DND-41 (cell line): ENCODE measurements around the gene OR11A1.

Source experiments
- ATAC-seq: fragments of 200-7000 bp; cut with Tn5 transposase; 3 replicates; pipeline ENCODE4 v1.9.1; 2021; ENCODE audit warnings: low read depth; ENCODE audit not compliant: insufficient read depth
- DNase-seq: peaks from one replicate; pipeline ENCODE4 v3.0.0-alpha.2; 2020
- H2AFZ ChIP-seq: 2 replicates; pipeline ENCODE4 v1.6.0; 2012; ENCODE audit warnings: low read depth, low read length
- H3K27ac ChIP-seq: 2 replicates; pipeline ENCODE4 v1.5.1; 2012; ENCODE audit warnings: low read length, inconsistent platforms
- H3K27me3 ChIP-seq: fragments of 200-600 bp; sonication (generic); 2 replicates; pipeline ENCODE4 v1.6.0; 2012; ENCODE audit warnings: low read length, mild to moderate bottlenecking, inconsistent platforms; ENCODE audit not compliant: insufficient read depth, poor library complexity
- H3K36me3 ChIP-seq: 2 replicates; pipeline ENCODE4 v1.5.1; 2012; ENCODE audit warnings: low read length, inconsistent platforms; ENCODE audit not compliant: insufficient read depth
- H3K4me1 ChIP-seq: 2 replicates; pipeline ENCODE4 v1.5.1; 2012; ENCODE audit warnings: mild to moderate bottlenecking, low read length; ENCODE audit not compliant: insufficient read depth
- H3K4me2 ChIP-seq: 2 replicates; pipeline ENCODE4 v1.6.0; 2012; ENCODE audit warnings: mild to moderate bottlenecking, moderate library complexity, low read length, inconsistent platforms; ENCODE audit not compliant: insufficient read depth
- H3K4me3 ChIP-seq, 2 experiments: fragments of 200-600 bp in 1 of 2; shearing (Covaris generic) in 1 of 2; 2 replicates each; pipeline ENCODE4 v1.5.1; 2012 to 2016; ENCODE audit warnings: inconsistent platforms in 2 of 2, low read length in 2 of 2, mild to moderate bottlenecking in 2 of 2, low read depth in 1 of 2, moderate library complexity in 1 of 2
- H3K79me2 ChIP-seq: 2 replicates; pipeline ENCODE4 v1.6.0; 2012; ENCODE audit warnings: low read length, inconsistent platforms; ENCODE audit not compliant: insufficient read depth
- H3K9ac ChIP-seq: 2 replicates; pipeline ENCODE4 v1.6.0; 2012; ENCODE audit warnings: low read depth, mild to moderate bottlenecking, inconsistent platforms, low read length, moderate library complexity
- H3K9me3 ChIP-seq: 2 replicates; pipeline ENCODE4 v1.5.1; 2012; ENCODE audit warnings: low read length, moderate library complexity, mild to moderate bottlenecking, inconsistent platforms; ENCODE audit not compliant: insufficient read depth, severe bottlenecking
- H4K20me1 ChIP-seq: 2 replicates; pipeline ENCODE4 v1.6.0; 2012; ENCODE audit warnings: low read length; ENCODE audit not compliant: insufficient read depth
- CTCF ChIP-seq: IDR thresholded peaks from 2 replicates; pipeline ENCODE4 v1.5.1; 2012; ENCODE audit warnings: borderline replicate concordance, low read length, moderate library complexity, mild to moderate bottlenecking; ENCODE audit not compliant: poor library complexity, severe bottlenecking; ENCODE audit errors: extremely low read depth
- EZH2 ChIP-seq: IDR thresholded peaks from 3 replicates; pipeline ENCODE4 v1.6.1; 2012; ENCODE audit warnings: borderline replicate concordance, low read depth, mild to moderate bottlenecking, moderate library complexity, low read length, inconsistent platforms; ENCODE audit not compliant: severe bottlenecking

The OR11A1 gene

GRCh38 chr6:29466241-29466640 is 9.4 kb upstream of the OR11A1 start:
- Histone ChIP-seq H2AFZ (no peak overlapping the region), H3K79me2 (no peaks in the 10 kb centered on the region), H3K27ac (no peak overlapping the region), H3K9ac (no peak overlapping the region), H3K4me3 (no peak overlapping the region), H3K9me3 (no peaks in the 10 kb centered on the region), H3K4me2 (no peak overlapping the region), H3K36me3 (no peaks in the 10 kb centered on the region), H3K27me3 (no peaks in the 10 kb centered on the region), H4K20me1 (no peaks in the 10 kb centered on the region), H3K4me1 (no peaks in the 10 kb centered on the region)
- no peak for DNase-seq
- TF ChIP-seq EZH2 (no peak), CTCF (no peak)
- ATAC-seq = no peak

- Histone ChIP-seq H3K36me3 (no peaks in the 10 kb centered on the region), H3K27ac (no peak overlapping the region), H3K4me3 (no peak overlapping the region), H3K9me3 (no peaks in the 10 kb centered on the region), H3K4me1 (no peaks in the 10 kb centered on the region), H2AFZ (no peak overlapping the region), H3K9ac (no peak overlapping the region), H3K79me2 (no peaks in the 10 kb centered on the region), H3K4me2 (no peak overlapping the region), H3K27me3 (no peaks in the 10 kb centered on the region), H4K20me1 (no peaks in the 10 kb centered on the region)
- TF ChIP-seq EZH2 (no peak), CTCF (no peak)
- DNase-seq (no peak), ATAC-seq (no peak)
Observed at GRCh38 chr6:29465801-29466200, 8.9 kb upstream of the OR11A1 start.

- Histone ChIP-seq H3K27me3 (no peaks in the 10 kb centered on the region), H2AFZ (no peak overlapping the region), H4K20me1 (no peaks in the 10 kb centered on the region), H3K9ac (no peak overlapping the region), H3K4me3 (no peak overlapping the region), H3K4me1 (no peaks in the 10 kb centered on the region), H3K36me3 (no peaks in the 10 kb centered on the region), H3K4me2 (no peak overlapping the region), H3K79me2 (no peaks in the 10 kb centered on the region), H3K27ac (no peak overlapping the region), H3K9me3 (no peaks in the 10 kb centered on the region)
- TF ChIP-seq EZH2 (no peak), CTCF (no peak)
- DNase-seq (no peak), ATAC-seq (no peak)
Observed at GRCh38 chr6:29465279-29465678, 8.4 kb upstream of the OR11A1 start.

- ATAC-seq = no peak
- no peak for DNase-seq
Observed at GRCh38 chr6:29462022-29462421, 5.2 kb upstream of the OR11A1 start.

More at GRCh38 chr6:29462022-29462421, 5.2 kb upstream of the OR11A1 start:
- Histone ChIP-seq H3K4me1 (no peaks in the 10 kb centered on the region), H2AFZ (no peak overlapping the region), H3K9ac (no peak overlapping the region), H3K79me2 (no peaks in the 10 kb centered on the region), H3K36me3 (no peaks in the 10 kb centered on the region), H3K9me3 (no peaks in the 10 kb centered on the region), H4K20me1 (no peaks in the 10 kb centered on the region), H3K4me2 (no peak overlapping the region), H3K4me3 (no peak overlapping the region), H3K27ac (no peak overlapping the region), H3K27me3 (no peaks in the 10 kb centered on the region)
- no peak for TF ChIP-seq CTCF
- no peak for TF ChIP-seq EZH2
